ENCODE results near the gene RPL39L. TPM values are rescaled to one million over a fixed set of nuclear protein-coding genes. Genes with fewer than 3 reads are reported as not detected.

The RPL39L gene
- total RNA-seq, 1 donor, result 24.2 TPM

DNA sequence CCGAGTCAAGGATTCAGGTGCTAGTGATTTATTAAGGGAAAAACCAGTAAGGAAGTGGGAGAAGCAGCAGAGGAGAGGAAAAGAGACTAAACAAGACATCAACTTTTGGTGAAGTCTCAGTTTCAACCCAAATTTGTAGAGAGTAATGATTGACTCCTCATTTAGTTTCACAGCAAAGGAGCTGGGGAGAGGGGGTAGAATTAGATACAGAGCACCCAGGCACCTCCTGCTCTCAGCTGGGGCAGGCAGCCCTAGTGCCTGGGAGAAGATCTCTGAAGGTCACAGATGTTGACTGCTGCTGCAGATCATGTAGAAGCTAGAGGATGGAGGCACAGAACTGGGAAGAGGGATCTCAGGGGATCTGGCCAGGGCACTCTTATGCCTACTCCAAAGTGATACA is 29.1 kb downstream of the RPL39L start:
- TF ChIP-seq, protein P1, sequence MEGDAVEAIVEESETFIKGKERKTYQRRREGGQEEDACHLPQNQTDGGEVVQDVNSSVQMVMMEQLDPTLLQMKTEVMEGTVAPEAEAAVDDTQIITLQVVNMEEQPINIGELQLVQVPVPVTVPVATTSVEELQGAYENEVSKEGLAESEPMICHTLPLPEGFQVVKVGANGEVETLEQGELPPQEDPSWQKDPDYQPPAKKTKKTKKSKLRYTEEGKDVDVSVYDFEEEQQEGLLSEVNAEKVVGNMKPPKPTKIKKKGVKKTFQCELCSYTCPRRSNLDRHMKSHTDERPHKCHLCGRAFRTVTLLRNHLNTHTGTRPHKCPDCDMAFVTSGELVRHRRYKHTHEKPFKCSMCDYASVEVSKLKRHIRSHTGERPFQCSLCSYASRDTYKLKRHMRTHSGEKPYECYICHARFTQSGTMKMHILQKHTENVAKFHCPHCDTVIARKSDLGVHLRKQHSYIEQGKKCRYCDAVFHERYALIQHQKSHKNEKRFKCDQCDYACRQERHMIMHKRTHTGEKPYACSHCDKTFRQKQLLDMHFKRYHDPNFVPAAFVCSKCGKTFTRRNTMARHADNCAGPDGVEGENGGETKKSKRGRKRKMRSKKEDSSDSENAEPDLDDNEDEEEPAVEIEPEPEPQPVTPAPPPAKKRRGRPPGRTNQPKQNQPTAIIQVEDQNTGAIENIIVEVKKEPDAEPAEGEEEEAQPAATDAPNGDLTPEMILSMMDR (IDR thresholded peaks at IDR 0.05; ENCODE audit: insufficient read depth, low read depth, low read length), result no peak
- no peak for DNase-seq (ENCODE audit: low read depth)
- H3K4me3 ChIP-seq (ENCODE audit: low read depth, low read length), result no peak overlapping the region

DNA sequence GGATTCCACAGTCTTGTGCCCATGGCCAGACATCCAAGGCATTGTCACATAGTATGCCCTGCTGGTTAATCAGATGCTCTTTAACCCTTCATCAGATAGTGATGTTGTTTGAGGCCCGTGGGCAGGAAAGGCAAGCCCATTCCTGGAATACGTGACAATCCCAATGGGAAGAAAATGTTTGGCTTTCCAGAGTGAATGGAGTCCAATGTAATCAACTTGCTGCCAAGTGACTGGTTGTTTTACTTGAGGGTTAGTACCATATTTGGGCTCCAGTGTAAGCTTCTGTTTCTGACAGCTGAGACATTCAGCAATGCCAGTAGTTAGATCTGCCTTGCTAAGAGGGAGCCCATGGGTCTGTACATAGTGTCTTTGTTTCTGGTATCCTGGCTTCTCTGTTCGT is 31.3 kb downstream of the RPL39L start:
- TF ChIP-seq, protein P1 (IDR thresholded peaks at IDR 0.05; ENCODE audit: insufficient read depth, low read depth, low read length), result no peak
- no peak overlapping the region for H3K4me3 ChIP-seq (ENCODE audit: low read depth, low read length)
- DNase-seq (ENCODE audit: low read depth), result no peak

GRCh38 chr3:187105700-187106099 is 33.6 kb downstream of the RPL39L start:
- no peak for DNase-seq (ENCODE audit: low read depth)
- TF ChIP-seq, protein P1 (IDR thresholded peaks at IDR 0.05; ENCODE audit: insufficient read depth, low read depth, low read length), result no peak
- H3K4me3 ChIP-seq (ENCODE audit: low read depth, low read length), result no peak overlapping the region

GRCh38 chr3:187104933-187105332 is 34.4 kb downstream of the RPL39L start:
- TF ChIP-seq, protein P1 (IDR thresholded peaks at IDR 0.05; ENCODE audit: insufficient read depth, low read depth, low read length), result no peak
- H3K4me3 ChIP-seq (ENCODE audit: low read depth, low read length), result no peak overlapping the region
- DNase-seq (ENCODE audit: low read depth), result no peak

GRCh38 chr3:187104342-187104741 is 35.0 kb downstream of the RPL39L start:
- H3K4me3 ChIP-seq (ENCODE audit: low read depth, low read length), result no peak overlapping the region
- no peak for DNase-seq (ENCODE audit: low read depth)
- TF ChIP-seq, protein P1 (IDR thresholded peaks at IDR 0.05; ENCODE audit: insufficient read depth, low read depth, low read length), result no peak

DNA sequence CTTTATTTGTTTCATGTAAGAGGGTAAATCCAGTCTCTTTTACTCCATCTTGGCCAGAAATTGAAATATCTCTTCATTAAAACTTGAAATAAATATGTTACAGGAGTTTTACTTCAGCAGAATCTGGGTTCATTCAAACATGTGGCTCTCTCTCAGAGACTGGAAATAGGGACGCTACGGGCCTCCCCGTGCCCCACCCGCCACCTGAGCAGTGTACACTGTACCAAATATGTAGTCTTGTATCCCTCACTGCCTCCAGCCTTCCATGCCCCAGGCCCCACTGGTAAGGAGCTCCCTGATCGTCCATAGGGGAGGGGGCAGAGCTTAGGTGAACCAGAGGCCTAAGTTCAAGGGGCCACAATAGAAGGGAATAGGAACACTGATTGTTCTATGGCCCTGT is 36.0 kb downstream of the RPL39L start:
- no peak overlapping the region for H3K4me3 ChIP-seq (ENCODE audit: low read depth, low read length)
- TF ChIP-seq, protein P1 (IDR thresholded peaks at IDR 0.05; ENCODE audit: insufficient read depth, low read depth, low read length), result no peak
- DNase-seq (ENCODE audit: low read depth), result no peak

DNA sequence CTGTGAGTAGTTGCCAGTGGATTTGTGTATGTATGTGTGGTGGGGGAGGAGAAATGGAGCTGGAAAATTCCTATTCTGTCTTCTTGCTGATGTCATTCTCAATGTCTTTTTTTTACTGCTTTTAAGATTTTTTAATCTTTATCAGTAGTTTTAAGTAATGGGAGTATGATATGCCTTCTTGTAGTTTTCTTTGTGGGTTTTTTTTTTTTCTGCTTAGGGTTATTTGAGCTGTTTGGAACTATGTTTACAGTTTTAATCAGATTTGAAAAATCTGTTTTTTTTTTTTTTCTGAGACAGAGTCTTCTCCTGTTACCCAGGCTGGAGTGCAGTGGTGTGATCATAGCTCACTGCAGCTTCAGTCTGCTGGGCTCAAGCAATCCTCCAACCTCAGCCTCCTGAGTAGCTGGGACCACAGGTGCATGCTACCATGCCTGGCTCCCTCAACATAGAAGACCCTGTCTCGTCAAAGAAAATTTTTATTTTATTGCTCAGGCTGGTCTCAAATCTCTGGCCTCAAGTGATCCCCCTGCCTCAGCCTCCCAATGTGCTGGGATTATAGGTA is 37.1 kb downstream of the RPL39L start:
- DNase-seq (ENCODE audit: low read depth), result no peak
- TF ChIP-seq, protein P1 (IDR thresholded peaks at IDR 0.05; ENCODE audit: insufficient read depth, low read depth, low read length), result no peak

More for the DNA sequence above, 37.1 kb downstream of the RPL39L start:
- H3K4me3 ChIP-seq (ENCODE audit: low read depth, low read length), result peak overlapping the region; percentile 50

Measured in fibroblast of villous mesenchyme (primary cell).